ENCODE data around the gene BMAL1. TPM values are rescaled to one million over a fixed set of nuclear protein-coding genes. Genes with fewer than 3 reads are reported as not detected.

BMAL1 gene
- total and polyA plus RNA-seq, 2 donors (not counting 3 experiments of a cell fraction or from before 2014, with no cell fraction given): 5.8 to 10.1 TPM

- TF ChIP-seq POLR2AphosphoS5 (IDR thresholded peaks at IDR 0.05; ENCODE audit: insufficient read depth, low read depth, low read length) (no peak), JUN (IDR thresholded peaks at IDR 0.05; ENCODE audit: borderline replicate concordance, insufficient read depth, insufficient read length, low read depth) (no peak), POLR2A (IDR thresholded peaks at IDR 0.05; ENCODE audit: low read depth, low read length) (no peak), FOS (IDR thresholded peaks at IDR 0.05; ENCODE audit: borderline replicate concordance, insufficient read depth, low read length) (no peak), EZH2 (IDR thresholded peaks at IDR 0.05; ENCODE audit: borderline replicate concordance, low read depth, low read length, severe bottlenecking) (no peak), MYC (IDR thresholded peaks at IDR 0.05; ENCODE audit: low read depth, low read length) (no peak), MAX (IDR thresholded peaks at IDR 0.05; ENCODE audit: insufficient read depth, insufficient read length) (no peak), CTCF (IDR thresholded peaks at IDR 0.05; ENCODE audit: extremely low read depth in 1 of 2, insufficient read depth in 1 of 2, low read depth in 1 of 2, low read length in 2 of 2) (no peak), GATA2 (IDR thresholded peaks at IDR 0.05; ENCODE audit: insufficient read depth, insufficient read length, low read depth, low read length) (no peak)
- H3K36me3 ChIP-seq (ENCODE audit: control insufficient read depth in 2 of 2, extremely low read depth in 1 of 2, insufficient read depth in 2 of 2, low read length in 2 of 2): no peaks in the 10 kb centered on the region
- BruUV-seq (replicated peaks): no TSS peak
- H4K20me1 ChIP-seq (replicated peaks; ENCODE audit: control insufficient read depth, extremely low read depth, insufficient read depth, low read length): no peaks in the 10 kb centered on the region
- H2AFZ ChIP-seq (ENCODE audit: low read depth, low read length): no peak overlapping the region
- DNase-seq (ENCODE audit: low read depth, low spot score) (no peak), FAIRE-seq (no peak)
- no peak overlapping the region for H3K4me2 ChIP-seq (ENCODE audit: insufficient read depth, low read length)
- H3K4me3 ChIP-seq (replicated peaks in 1 of 3; ENCODE audit: insufficient read depth in 1 of 3, low read depth in 1 of 3, low read length in 3 of 3): no peak overlapping the region
- no peaks in the 10 kb centered on the region for H3K9me1 ChIP-seq (replicated peaks; ENCODE audit: control insufficient read depth, extremely low read depth, insufficient read depth, low read length)
- ChIA-PET POLR2A (no interaction called here), CTCF (no interaction called here)
- H3K9ac ChIP-seq (replicated peaks; ENCODE audit: extremely low read depth, insufficient read depth, low read length): no peak overlapping the region
- dilution Hi-C loops (cut with MboI; ENCODE audit: extremely low pct_ligation_motif_present, low sequenced_read_pairs): no loop called here
- intact Hi-C loops (cut with micrococcal nuclease): no loop called here
- H3K27me3 ChIP-seq (ENCODE audit: control insufficient read depth in 2 of 2, insufficient read depth in 2 of 2, low read length in 2 of 2): no peaks in the 10 kb centered on the region
- H3K79me2 ChIP-seq (ENCODE audit: control insufficient read depth, insufficient read depth, low read length): no peaks in the 10 kb centered on the region
- H3K27ac ChIP-seq (ENCODE audit: insufficient read depth, low read depth, low read length): no peak overlapping the region
- H3K4me1 ChIP-seq (ENCODE audit: control insufficient read depth, extremely low read depth, insufficient read depth, low read length): no peaks in the 10 kb centered on the region
- no peaks in the 10 kb centered on the region for H3K9me3 ChIP-seq (replicated peaks; ENCODE audit: control insufficient read depth, insufficient read depth, low read length)
Measured at GRCh38 chr11:13324709-13325108, 47.1 kb downstream of the BMAL1 start.
